HG03066 (cell line): Measurements from ENCODE around the gene GMPPA.
A peak's percentile ranks its signal among the peaks of the same experiment; 100 is the strongest.

Experiments used
- ATAC-seq: cut with Tn5 transposase; IDR thresholded peaks from one replicate; pipeline ENCODE4 v1.9.1; 2021; ENCODE audit warnings: low read depth; ENCODE audit not compliant: unreplicated experiment

Gene GMPPA

GRCh38 chr2:219483451-219484342, 15.0 kb upstream of the GMPPA start:
- no peak for ATAC-seq

DNA sequence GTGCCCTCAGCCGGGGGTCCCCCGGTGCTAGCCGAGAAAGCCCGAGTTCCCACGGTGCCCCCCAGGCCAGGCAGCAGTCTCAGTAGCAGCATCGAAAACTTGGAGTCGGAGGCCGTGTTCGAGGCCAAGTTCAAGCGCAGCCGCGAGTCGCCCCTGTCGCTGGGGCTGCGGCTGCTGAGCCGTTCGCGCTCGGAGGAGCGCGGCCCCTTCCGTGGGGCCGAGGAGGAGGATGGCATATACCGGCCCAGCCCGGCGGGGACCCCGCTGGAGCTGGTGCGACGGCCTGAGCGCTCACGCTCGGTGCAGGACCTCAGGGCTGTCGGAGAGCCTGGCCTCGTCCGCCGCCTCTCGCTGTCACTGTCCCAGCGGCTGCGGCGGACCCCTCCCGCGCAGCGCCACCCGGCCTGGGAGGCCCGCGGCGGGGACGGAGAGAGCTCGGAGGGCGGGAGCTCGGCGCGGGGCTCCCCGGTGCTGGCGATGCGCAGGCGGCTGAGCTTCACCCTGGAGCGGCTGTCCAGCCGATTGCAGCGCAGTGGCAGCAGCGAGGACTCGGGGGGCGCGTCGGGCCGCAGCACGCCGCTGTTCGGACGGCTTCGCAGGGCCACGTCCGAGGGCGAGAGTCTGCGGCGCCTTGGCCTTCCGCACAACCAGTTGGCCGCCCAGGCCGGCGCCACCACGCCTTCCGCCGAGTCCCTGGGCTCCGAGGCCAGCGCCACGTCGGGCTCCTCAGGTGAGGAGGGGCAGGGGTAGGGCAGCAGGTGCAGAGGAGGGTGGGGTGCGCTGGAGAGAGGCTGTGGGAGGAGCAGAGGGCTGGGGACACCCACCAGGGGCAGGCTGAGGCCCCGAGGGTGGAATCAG, 14.1 kb upstream of the GMPPA start:
- ATAC-seq: no peak

DNA sequence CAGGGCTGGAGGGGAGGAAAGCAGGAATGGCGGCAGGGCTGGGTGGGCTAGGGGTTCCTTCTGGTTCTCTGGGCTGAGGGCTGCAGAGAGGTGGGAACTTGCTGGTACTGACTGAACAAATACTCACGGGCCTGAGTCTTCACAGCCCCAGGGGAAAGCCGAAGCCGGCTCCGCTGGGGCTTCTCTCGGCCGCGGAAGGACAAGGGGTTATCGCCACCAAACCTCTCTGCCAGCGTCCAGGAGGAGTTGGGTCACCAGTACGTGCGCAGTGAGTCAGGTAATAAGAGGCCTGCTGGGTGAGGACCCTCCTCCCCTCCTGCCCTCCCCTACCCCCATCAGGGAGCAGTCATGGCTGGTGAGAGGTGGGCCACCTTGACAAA, 13.5 kb upstream of the GMPPA start:
- no peak for ATAC-seq

- ATAC-seq: no peak
These were observed 12.2 kb upstream of the GMPPA start for GRCh38 chr2:219486380-219486959.

- no peak for ATAC-seq
These were observed 10.4 kb upstream of the GMPPA start for GRCh38 chr2:219488149-219488843.

- no peak for ATAC-seq
These were observed 9.9 kb upstream of the GMPPA start for GRCh38 chr2:219488844-219489194.

GRCh38 chr2:219489315-219489714, 9.4 kb upstream of the GMPPA start:
- no peak for ATAC-seq

GRCh38 chr2:219490186-219490585, 8.5 kb upstream of the GMPPA start:
- no peak for ATAC-seq

DNA sequence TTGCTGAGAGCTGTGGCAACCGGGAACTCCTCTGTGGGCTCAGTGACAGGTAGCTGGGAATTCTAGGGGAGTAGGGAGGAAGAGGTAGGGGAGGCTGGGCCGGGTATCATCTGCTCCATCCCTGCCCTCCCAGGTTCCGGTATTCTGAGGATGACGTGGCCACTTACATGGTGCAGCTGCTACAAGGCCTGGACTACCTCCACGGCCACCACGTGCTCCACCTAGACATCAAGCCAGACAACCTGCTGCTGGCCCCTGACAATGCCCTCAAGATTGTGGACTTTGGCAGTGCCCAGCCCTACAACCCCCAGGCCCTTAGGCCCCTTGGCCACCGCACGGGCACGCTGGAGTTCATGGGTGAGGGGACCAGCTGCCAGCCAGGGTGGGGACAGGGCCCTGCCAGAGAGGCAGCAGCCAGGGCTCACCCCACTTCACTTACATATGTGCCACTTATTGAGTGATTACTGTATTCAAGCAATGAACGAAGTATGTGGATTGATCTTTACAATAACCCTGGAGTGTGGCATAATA, 8.0 kb upstream of the GMPPA start:
- no peak for ATAC-seq

GRCh38 chr2:219491278-219491963, 7.3 kb upstream of the GMPPA start:
- no peak for ATAC-seq

GRCh38 chr2:219492575-219492974, 6.1 kb upstream of the GMPPA start:
- ATAC-seq: no peak

DNA sequence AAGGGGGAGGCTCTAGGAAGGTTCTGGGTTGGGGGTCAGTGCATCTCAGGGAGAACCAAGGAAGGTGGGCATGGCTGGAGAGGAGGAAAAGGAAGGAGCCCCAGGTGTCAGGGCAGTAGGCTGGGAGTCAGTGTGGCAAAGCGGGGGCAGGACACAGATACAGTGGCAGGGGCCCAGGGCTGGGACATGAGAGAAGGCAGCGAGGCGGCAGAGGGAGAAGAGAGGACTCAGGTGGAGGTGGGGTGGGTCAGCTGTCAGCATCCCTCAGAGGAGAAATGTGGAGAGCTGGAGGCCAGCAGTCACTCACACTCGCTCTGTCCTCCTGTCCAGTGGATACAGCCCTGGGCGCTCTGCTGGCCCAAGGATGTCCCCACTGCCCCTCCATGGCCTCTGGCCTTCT, 5.6 kb upstream of the GMPPA start:
- ATAC-seq: no peak

- no peak for ATAC-seq
These were observed 3.6 kb upstream of the GMPPA start for GRCh38 chr2:219494952-219495530.

- peak; percentile 23 for ATAC-seq
These were observed 3.1 kb upstream of the GMPPA start for GRCh38 chr2:219495531-219496122.

DNA sequence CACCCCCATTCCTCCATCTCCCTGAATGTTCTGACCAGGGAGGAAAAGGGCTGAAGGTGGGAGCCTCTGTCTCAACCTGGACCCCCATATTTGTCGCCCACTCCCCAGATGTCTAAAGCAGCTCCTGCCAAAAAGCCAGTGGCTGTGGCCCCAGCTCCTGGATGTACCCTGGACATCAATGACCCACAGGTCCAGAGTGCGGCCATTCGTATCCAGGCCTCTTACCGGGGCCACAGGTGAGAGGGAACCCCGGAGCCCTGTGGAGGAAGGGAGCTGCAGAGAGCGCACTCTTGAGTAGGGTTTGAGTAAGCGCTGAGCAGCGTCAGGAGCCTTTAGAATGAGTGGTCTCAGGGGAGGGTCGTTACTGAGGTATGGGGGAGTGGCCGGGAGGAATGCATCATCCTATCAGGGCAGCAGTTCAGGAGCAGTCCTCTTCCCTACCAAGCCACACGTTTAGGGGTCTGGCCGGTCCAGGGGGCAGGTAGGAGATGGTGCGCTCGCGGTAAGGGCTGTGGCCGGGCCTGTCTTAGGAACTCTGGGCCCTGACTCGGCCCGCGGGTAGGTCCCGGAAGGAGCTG, 2.4 kb upstream of the GMPPA start:
- ATAC-seq: no peak

- ATAC-seq: no peak
These were observed 1.7 kb upstream of the GMPPA start for GRCh38 chr2:219496825-219497494.

DNA sequence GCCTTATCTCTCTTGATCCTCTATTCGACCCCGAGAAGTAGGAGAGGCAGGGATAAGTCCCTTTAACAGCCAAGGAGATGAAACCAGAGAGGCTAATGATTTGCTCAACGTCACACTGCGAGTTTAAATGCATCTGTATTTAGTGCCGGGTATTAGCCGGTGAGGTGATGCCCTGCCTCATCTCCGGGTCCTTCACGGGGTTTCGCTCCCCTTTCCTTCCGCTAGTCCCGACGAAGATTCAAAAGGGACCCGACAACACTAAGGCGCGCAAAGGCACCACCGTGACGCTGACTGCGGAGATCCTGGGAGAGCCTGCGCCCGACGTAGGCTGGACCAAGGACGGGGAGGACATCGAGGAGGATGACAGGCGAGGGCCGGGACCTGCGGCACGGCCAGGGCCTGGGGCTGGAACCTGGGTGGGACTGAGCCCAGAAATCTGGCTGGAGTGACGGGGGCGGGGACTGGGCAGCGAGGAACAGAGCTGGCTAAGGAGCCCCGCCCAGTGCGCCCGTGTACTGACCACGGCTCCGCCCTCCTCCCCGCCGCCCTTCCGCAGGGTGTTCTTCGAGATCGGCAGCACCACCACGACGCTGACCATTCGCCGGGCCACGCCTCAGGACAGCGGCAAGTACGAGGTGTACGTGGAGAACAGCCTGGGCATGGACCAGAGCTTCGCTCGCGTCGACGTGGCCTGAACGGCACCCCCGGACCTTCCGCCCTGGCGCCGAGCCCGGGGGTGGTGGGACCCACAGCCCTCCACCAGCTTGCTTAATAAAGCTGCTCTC, 1.0 kb upstream of the GMPPA start:
- peak; percentile 23 for ATAC-seq

DNA sequence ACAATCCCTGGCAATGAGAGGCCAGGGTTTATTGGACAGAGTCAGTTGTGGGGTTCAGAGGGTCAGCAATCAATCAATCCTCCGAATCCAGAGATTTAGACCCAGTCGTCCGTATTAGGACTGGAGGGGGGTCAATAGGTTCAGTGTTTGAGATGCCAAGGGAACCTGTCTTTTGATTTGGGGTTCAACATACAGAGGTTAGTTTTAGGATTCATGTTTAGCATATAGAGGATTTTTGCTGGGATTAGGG, 292 bp downstream of the GMPPA start:
- no peak for ATAC-seq
